Activated naive CD4-positive, alpha-beta T cell (primary cell): ENCODE data around the gene LIN28B.

Source experiments
- DNase-seq, 4 experiments: peaks; one replicate each; lab custom pipeline; 2025; lab: John Stamatoyannopoulos, UW

The LIN28B gene

GRCh38 chr6:105109955-105110895 is 153.3 kb downstream of the LIN28B start:
- DNase-seq, result no peak

- DNase-seq, result no peak
Observed at GRCh38 chr6:105111105-105111504, 154.2 kb downstream of the LIN28B start.

- DNase-seq, result no peak
Observed at GRCh38 chr6:105111871-105112270, 155.0 kb downstream of the LIN28B start.

DNA sequence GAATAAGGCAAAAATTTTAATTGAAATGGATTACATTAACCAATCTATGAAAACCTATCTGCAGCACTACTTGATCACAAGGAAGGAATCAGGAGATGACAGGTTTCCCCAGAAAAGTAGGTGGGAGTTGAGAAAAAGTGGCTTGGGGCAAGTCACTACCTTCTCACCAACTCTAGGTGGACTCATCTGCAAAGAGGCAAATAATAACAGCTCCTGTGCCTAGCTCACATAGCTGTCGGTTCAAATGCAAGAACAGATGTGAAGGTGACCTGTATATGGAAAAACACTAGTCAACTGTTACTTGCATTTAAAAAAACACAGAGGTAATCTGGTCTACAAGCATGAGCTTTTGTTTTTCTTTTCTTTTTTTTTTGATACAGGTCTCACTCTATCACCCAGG is 155.7 kb downstream of the LIN28B start:
- no peak for DNase-seq

GRCh38 chr6:105113422-105113821 is 156.5 kb downstream of the LIN28B start:
- DNase-seq, result no peak

DNA sequence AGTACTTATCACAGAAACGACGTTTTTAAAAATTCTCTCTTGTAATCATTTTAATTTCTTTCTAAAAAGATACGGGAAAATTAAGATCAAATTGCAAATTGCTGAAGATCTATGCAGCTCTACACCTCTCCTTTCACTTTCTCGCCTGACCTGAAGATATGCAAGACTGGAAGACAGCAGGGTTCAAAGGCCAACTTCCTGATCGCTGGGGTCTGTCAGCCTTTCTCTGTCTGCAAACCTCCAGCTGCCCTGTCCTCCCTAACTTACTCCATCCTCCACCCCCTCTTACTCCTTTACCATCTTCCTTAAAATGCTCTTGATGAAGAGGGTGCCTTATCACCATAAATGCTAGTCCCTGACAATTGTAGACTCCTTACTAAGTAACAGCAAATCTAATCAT is 159.2 kb downstream of the LIN28B start:
- no peak for DNase-seq

DNA sequence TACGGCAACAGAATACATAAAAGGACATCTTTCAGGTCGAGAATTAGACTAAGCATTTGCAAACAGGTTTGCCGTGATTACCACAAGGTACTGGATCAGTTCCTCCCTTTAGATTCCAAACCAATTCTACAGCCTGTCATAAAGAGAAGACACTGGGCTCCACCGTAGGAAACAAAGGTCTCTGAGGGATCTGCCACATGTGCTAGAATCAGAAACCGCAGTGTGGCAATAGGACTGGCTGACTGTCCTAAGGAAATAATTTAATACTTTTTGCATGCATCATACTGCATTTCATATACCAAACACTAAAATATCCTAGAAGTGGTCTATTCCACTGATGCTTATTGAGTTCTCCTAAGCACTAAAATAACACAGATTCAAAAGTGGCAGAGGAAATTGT is 163.7 kb downstream of the LIN28B start:
- DNase-seq, result no peak

DNA sequence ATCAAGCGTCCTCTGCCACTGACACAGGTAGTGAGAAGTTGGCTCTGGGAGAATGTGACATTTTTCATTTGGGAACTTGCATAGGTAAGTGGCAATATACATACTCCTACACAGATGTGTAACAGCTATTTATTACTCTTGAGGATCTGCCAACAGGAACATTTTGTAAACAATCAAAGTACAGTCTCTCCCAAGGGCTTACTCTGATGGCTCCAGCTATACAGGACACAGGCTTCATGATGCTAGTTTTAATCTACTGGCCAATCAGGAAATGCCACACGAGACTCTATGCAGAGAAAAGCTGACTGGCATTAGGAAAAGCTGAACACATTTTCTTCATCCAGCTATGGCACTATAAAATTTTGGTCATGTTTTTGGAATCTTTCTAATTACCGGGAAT is 165.1 kb downstream of the LIN28B start:
- DNase-seq, result no peak

DNA sequence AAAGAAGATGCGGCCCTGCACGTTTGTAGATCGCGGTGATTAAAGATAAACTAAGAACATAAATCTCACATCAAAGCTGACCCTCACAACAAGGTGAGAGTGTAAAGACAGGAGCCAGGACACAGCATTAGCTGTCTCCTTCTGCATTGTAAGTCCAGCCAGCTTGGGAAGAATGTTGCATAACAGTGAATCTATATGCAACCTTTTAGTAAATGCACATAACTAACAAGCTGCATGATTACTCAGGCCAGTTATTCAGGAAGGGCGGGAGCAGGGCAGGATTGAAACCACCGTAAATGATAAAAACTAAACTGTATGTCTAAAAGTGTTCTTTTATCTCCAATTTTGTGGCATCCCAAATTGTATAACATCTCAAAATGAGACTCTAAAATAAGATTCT is 165.8 kb downstream of the LIN28B start:
- no peak for DNase-seq
